Mesendoderm (in vitro differentiated cells): ENCODE data around the gene CLDN15.

ENCODE experiments used
- DNase-seq: peaks from one replicate; pipeline ENCODE4 v3.0.0; 2013
- H2AK5ac ChIP-seq: 2 replicates; pipeline ENCODE4 v1.6.1; 2013; ENCODE audit warnings: low read length, inconsistent platforms
- H2BK120ac ChIP-seq: 2 replicates; pipeline ENCODE4 v1.6.1; 2013; ENCODE audit warnings: low read depth, mild to moderate bottlenecking, low read length, moderate library complexity, mixed read lengths
- H2BK15ac ChIP-seq: replicated peaks from 2 replicates; pipeline ENCODE4 v1.6.1; 2013; ENCODE audit warnings: low read depth, mild to moderate bottlenecking, moderate library complexity
- H2BK5ac ChIP-seq: 2 replicates; pipeline ENCODE4 v1.6.1; 2013; ENCODE audit warnings: low read length, inconsistent platforms
- H3K18ac ChIP-seq: 2 replicates; pipeline ENCODE4 v1.6.1; 2013; ENCODE audit warnings: mild to moderate bottlenecking, low read length, mixed read lengths
- H3K23ac ChIP-seq: one replicate; pipeline ENCODE4 v1.6.1; 2013; ENCODE audit warnings: low read length
- H3K27ac ChIP-seq: 2 replicates; pipeline ENCODE4 v1.5.1; 2013; ENCODE audit warnings: low read depth, mild to moderate bottlenecking, inconsistent platforms, low read length, moderate library complexity
- H3K27me3 ChIP-seq: 2 replicates; pipeline ENCODE4 v1.6.1; 2013; ENCODE audit warnings: low read length, control low read depth, mild to moderate bottlenecking, inconsistent platforms; ENCODE audit not compliant: insufficient read depth, poor library complexity
- H3K36me3 ChIP-seq: 2 replicates; pipeline ENCODE4 v1.6.1; 2013; ENCODE audit warnings: low read length, inconsistent platforms; ENCODE audit not compliant: control insufficient read depth, insufficient read depth
- H3K4ac ChIP-seq: one replicate; pipeline ENCODE4 v1.6.1; 2013; ENCODE audit warnings: low read depth, mild to moderate bottlenecking, low read length, moderate library complexity
- H3K4me1 ChIP-seq: 2 replicates; pipeline ENCODE4 v1.6.1; 2013; ENCODE audit warnings: low read depth, low read length, inconsistent platforms; ENCODE audit not compliant: control insufficient read depth
- H3K4me2 ChIP-seq: 2 replicates; pipeline ENCODE4 v1.6.1; 2013; ENCODE audit warnings: low read length
- H3K4me3 ChIP-seq: 2 replicates; pipeline ENCODE4 v1.5.1; 2013; ENCODE audit warnings: mild to moderate bottlenecking, low read length
- H3K56ac ChIP-seq: one replicate; pipeline ENCODE4 v1.6.1; 2013; ENCODE audit warnings: low read length
- H3K79me1 ChIP-seq: 2 replicates; pipeline ENCODE4 v1.6.1; 2013; ENCODE audit warnings: low read length, inconsistent platforms
- H3K79me2 ChIP-seq: 2 replicates; pipeline ENCODE4 v1.6.1; 2013; ENCODE audit warnings: mild to moderate bottlenecking, low read length; ENCODE audit not compliant: control insufficient read depth, insufficient read depth
- H3K9ac ChIP-seq: 2 replicates; pipeline ENCODE4 v1.6.1; 2013; ENCODE audit warnings: low read length, inconsistent platforms
- H4K5ac ChIP-seq: one replicate; pipeline ENCODE4 v1.6.1; 2013; ENCODE audit warnings: low read length
- H4K8ac ChIP-seq: one replicate; pipeline ENCODE4 v1.6.1; 2013; ENCODE audit warnings: low read depth, mild to moderate bottlenecking, control low read depth, low read length, moderate library complexity
- WGBS: extraction: QIAGEN DNeasy Blood & Tissue Kit; methylation state at CpG from one replicate; pipeline ENCODE4 v1.1.7; 2013; ENCODE audit warnings: low lambda C conversion rate, missing lambda C conversion rate; ENCODE audit not compliant: insufficient coverage; ENCODE audit errors: extremely low coverage; 5-methylcytosine and 5-hydroxymethylcytosine counted together

CLDN15 gene

GRCh38 chr7:101234636-101235035 lies 3.0 kb downstream of the CLDN15 start:
- no peak overlapping the region for H2BK5ac ChIP-seq
- H3K23ac ChIP-seq = no peak overlapping the region
- no peak overlapping the region for H3K27ac ChIP-seq
- no peak overlapping the region for H3K4me3 ChIP-seq
- no peak overlapping the region for H2BK15ac ChIP-seq
- H3K36me3 ChIP-seq = no peaks in the 10 kb centered on the region
- H2BK120ac ChIP-seq = no peak overlapping the region
- H3K9ac ChIP-seq = no peak overlapping the region
- H4K5ac ChIP-seq = no peak overlapping the region
- no peaks in the 10 kb centered on the region for H3K79me2 ChIP-seq
- no peaks in the 10 kb centered on the region for H3K27me3 ChIP-seq
- no peak overlapping the region for H3K56ac ChIP-seq
- no peak overlapping the region for H3K18ac ChIP-seq
- peaks cover 5% of the 10 kb centered on the region for H3K4me1 ChIP-seq
- H3K79me1 ChIP-seq = no peaks in the 10 kb centered on the region
- no peak overlapping the region for H2AK5ac ChIP-seq
- no peak overlapping the region for H3K4ac ChIP-seq
- H3K4me2 ChIP-seq = no peak overlapping the region
- WGBS = no CpG with 5 or more reads among the region's 5 CpGs
- no peak overlapping the region for H4K8ac ChIP-seq
- no peak for DNase-seq

GRCh38 chr7:101233907-101234547 lies 3.6 kb downstream of the CLDN15 start:
- no peak overlapping the region for H3K56ac ChIP-seq
- H3K36me3 ChIP-seq = no peaks in the 10 kb centered on the region
- no peak overlapping the region for H2BK120ac ChIP-seq
- H4K8ac ChIP-seq = no peak overlapping the region
- H3K79me2 ChIP-seq = no peaks in the 10 kb centered on the region
- H3K23ac ChIP-seq = no peak overlapping the region
- no peak overlapping the region for H4K5ac ChIP-seq
- H2BK15ac ChIP-seq = no peak overlapping the region
- H3K4me1 ChIP-seq = peaks cover 5% of the 10 kb centered on the region
- WGBS = no CpG with 5 or more reads among the region's 21 CpGs
- no peaks in the 10 kb centered on the region for H3K27me3 ChIP-seq
- no peak overlapping the region for H3K4ac ChIP-seq
- no peak overlapping the region for H2BK5ac ChIP-seq
- no peak overlapping the region for H3K27ac ChIP-seq
- H3K4me3 ChIP-seq = no peak overlapping the region
- no peak overlapping the region for H2AK5ac ChIP-seq
- H3K79me1 ChIP-seq = no peaks in the 10 kb centered on the region
- no peak overlapping the region for H3K4me2 ChIP-seq
- DNase-seq = peak; percentile 32
- no peak overlapping the region for H3K18ac ChIP-seq
- H3K9ac ChIP-seq = no peak overlapping the region

GRCh38 chr7:101232141-101232850 lies 5.3 kb downstream of the CLDN15 start:
- Histone ChIP-seq H3K4me2 (peak overlapping the region; percentile 93), H3K18ac (peak overlapping the region; percentile 62), H3K4ac (no peak overlapping the region), H3K79me2 (no peaks in the 10 kb centered on the region), H3K27me3 (no peaks in the 10 kb centered on the region), H3K27ac (peak overlapping the region; percentile 17), H4K8ac (peak overlapping the region; percentile 13), H3K56ac (peak overlapping the region; percentile 87), H3K4me1 (peaks cover 5% of the 10 kb centered on the region), H2AK5ac (no peak overlapping the region), H3K79me1 (no peaks in the 10 kb centered on the region), H3K9ac (peak overlapping the region; percentile 82), H3K4me3 (peak overlapping the region; percentile 48), H3K23ac (no peak overlapping the region), H4K5ac (no peak overlapping the region), H3K36me3 (no peaks in the 10 kb centered on the region), H2BK15ac (no peak overlapping the region), H2BK5ac (no peak overlapping the region), H2BK120ac (no peak overlapping the region)
- DNase-seq = peak; percentile 61
- no CpG with 5 or more reads among the region's 52 CpGs for WGBS

- Histone ChIP-seq H3K4ac (no peak overlapping the region), H3K9ac (peak overlapping the region; percentile 82), H3K18ac (no peak overlapping the region), H3K27me3 (no peaks in the 10 kb centered on the region), H3K56ac (peak overlapping the region; percentile 26), H3K23ac (peak overlapping the region; percentile 24), H3K4me3 (no peak overlapping the region), H2BK120ac (no peak overlapping the region), H3K4me2 (peak overlapping the region; percentile 17), H3K79me2 (no peaks in the 10 kb centered on the region), H4K5ac (no peak overlapping the region), H2BK5ac (no peak overlapping the region), H3K27ac (peak overlapping the region; percentile 15), H4K8ac (peak overlapping the region; percentile 13), H3K4me1 (peaks cover 5% of the 10 kb centered on the region), H2BK15ac (no peak overlapping the region), H3K79me1 (no peaks in the 10 kb centered on the region), H3K36me3 (peaks cover 2% of the 10 kb centered on the region), H2AK5ac (no peak overlapping the region)
- DNase-seq = no peak
- no CpG with 5 or more reads among the region's 7 CpGs for WGBS
These were observed 6.0 kb downstream of the CLDN15 start for GRCh38 chr7:101231644-101232043.

- Histone ChIP-seq H3K36me3 (peaks cover 4% of the 10 kb centered on the region), H3K79me2 (no peaks in the 10 kb centered on the region), H3K56ac (no peak overlapping the region), H3K4me3 (no peak overlapping the region), H3K23ac (no peak overlapping the region), H2BK5ac (no peak overlapping the region), H3K4me2 (no peak overlapping the region), H3K4me1 (peaks cover 3% of the 10 kb centered on the region), H3K27ac (no peak overlapping the region), H2BK120ac (no peak overlapping the region), H4K5ac (no peak overlapping the region), H2AK5ac (no peak overlapping the region), H4K8ac (no peak overlapping the region), H3K4ac (no peak overlapping the region), H3K79me1 (peaks cover 1% of the 10 kb centered on the region), H3K18ac (no peak overlapping the region), H3K9ac (no peak overlapping the region), H2BK15ac (no peak overlapping the region), H3K27me3 (no peaks in the 10 kb centered on the region)
- WGBS = no CpG with 5 or more reads among the region's 9 CpGs
- no peak for DNase-seq
These were observed 10.9 kb downstream of the CLDN15 start for GRCh38 chr7:101226721-101227120.
